Nephron progenitor cell (in vitro differentiated cells): ENCODE data around the gene PDK2.
A peak's percentile ranks its signal among the peaks of the same experiment; 100 is the strongest.

ENCODE experiments used
- DNase-seq: peaks from one replicate; pipeline ENCODE4 v3.0.0; 2021
- H3K27ac Mint-ChIP-seq: 2 replicates; pipeline ENCODE4 v1.8.0; 2021; ENCODE audit warnings: mild to moderate bottlenecking, moderate library complexity, mixed read lengths
- H3K27me3 Mint-ChIP-seq: 2 replicates; pipeline ENCODE4 v1.8.0; 2021; ENCODE audit warnings: mild to moderate bottlenecking, low read depth, mixed read lengths; ENCODE audit not compliant: poor library complexity
- H3K36me3 Mint-ChIP-seq: 2 replicates; pipeline ENCODE4 v1.8.0; 2021; ENCODE audit warnings: low read depth, mixed read lengths
- H3K4me1 Mint-ChIP-seq: 2 replicates; pipeline ENCODE4 v1.8.0; 2021; ENCODE audit warnings: mixed read lengths
- H3K4me3 Mint-ChIP-seq: 2 replicates; pipeline ENCODE4 v1.8.0; 2021; ENCODE audit warnings: mild to moderate bottlenecking, moderate library complexity, mixed read lengths
- H3K9me3 Mint-ChIP-seq: 2 replicates; pipeline ENCODE4 v1.8.0; 2021; ENCODE audit warnings: mild to moderate bottlenecking, moderate library complexity, mixed read lengths
- CTCF ChIP-seq: fragments of 200-600 bp; sonication (generic); IDR thresholded peaks from 2 replicates; pipeline ENCODE4 v1.5.0; 2021; ENCODE audit warnings: antibody characterized with exemption

Gene PDK2

GRCh38 chr17:50090071-50090470 lies 5.1 kb upstream of the PDK2 start:
- no peaks in the 10 kb centered on the region for H3K9me3 Mint-ChIP-seq
- peaks cover 36% of the 10 kb centered on the region for H3K27me3 Mint-ChIP-seq
- H3K36me3 Mint-ChIP-seq, result no peaks in the 10 kb centered on the region
- DNase-seq, result no peak
- no peak overlapping the region for H3K4me3 Mint-ChIP-seq
- H3K4me1 Mint-ChIP-seq, result peaks cover 40% of the 10 kb centered on the region
- TF ChIP-seq CTCF, result no peak
- no peak overlapping the region for H3K27ac Mint-ChIP-seq

GRCh38 chr17:50090971-50091917 lies 3.9 kb upstream of the PDK2 start:
- DNase-seq, result no peak
- no peak overlapping the region for H3K4me3 Mint-ChIP-seq
- H3K27me3 Mint-ChIP-seq, result peaks cover 33% of the 10 kb centered on the region
- H3K36me3 Mint-ChIP-seq, result no peaks in the 10 kb centered on the region
- H3K27ac Mint-ChIP-seq, result no peak overlapping the region
- H3K9me3 Mint-ChIP-seq, result no peaks in the 10 kb centered on the region
- H3K4me1 Mint-ChIP-seq, result peaks cover 51% of the 10 kb centered on the region
- TF ChIP-seq CTCF, result no peak

- no peak for TF ChIP-seq CTCF
- Mint-ChIP-seq H3K4me1 (peaks cover 57% of the 10 kb centered on the region), H3K9me3 (no peaks in the 10 kb centered on the region), H3K4me3 (no peak overlapping the region), H3K27me3 (peaks cover 33% of the 10 kb centered on the region), H3K36me3 (no peaks in the 10 kb centered on the region), H3K27ac (no peak overlapping the region)
- no peak for DNase-seq
Observed at GRCh38 chr17:50091918-50092285, 3.2 kb upstream of the PDK2 start.

- peaks cover 67% of the 10 kb centered on the region for H3K4me1 Mint-ChIP-seq
- no peak for TF ChIP-seq CTCF
- no peak overlapping the region for H3K4me3 Mint-ChIP-seq
- H3K36me3 Mint-ChIP-seq, result peaks cover 3% of the 10 kb centered on the region
- H3K27ac Mint-ChIP-seq, result no peak overlapping the region
- DNase-seq, result no peak
- peaks cover 33% of the 10 kb centered on the region for H3K27me3 Mint-ChIP-seq
- H3K9me3 Mint-ChIP-seq, result no peaks in the 10 kb centered on the region
Observed at GRCh38 chr17:50093246-50093645, 1.9 kb upstream of the PDK2 start.

GRCh38 chr17:50093807-50094206 lies 1.3 kb upstream of the PDK2 start:
- Mint-ChIP-seq H3K27ac (no peak overlapping the region), H3K4me3 (no peak overlapping the region), H3K36me3 (peaks cover 8% of the 10 kb centered on the region), H3K9me3 (no peaks in the 10 kb centered on the region), H3K4me1 (peaks cover 68% of the 10 kb centered on the region), H3K27me3 (peaks cover 30% of the 10 kb centered on the region)
- TF ChIP-seq CTCF, result no peak
- no peak for DNase-seq

- Mint-ChIP-seq H3K4me3 (peak overlapping the region; percentile 99), H3K4me1 (peaks cover 69% of the 10 kb centered on the region), H3K27ac (peak overlapping the region; percentile 67), H3K27me3 (peaks cover 29% of the 10 kb centered on the region), H3K9me3 (no peaks in the 10 kb centered on the region), H3K36me3 (peaks cover 9% of the 10 kb centered on the region)
- DNase-seq, result peak; percentile 95
- TF ChIP-seq CTCF, result peak; percentile 94
Observed at GRCh38 chr17:50094243-50094752, 853 bp upstream of the PDK2 start.
